ENCODE data around the gene SERINC3.

DNA sequence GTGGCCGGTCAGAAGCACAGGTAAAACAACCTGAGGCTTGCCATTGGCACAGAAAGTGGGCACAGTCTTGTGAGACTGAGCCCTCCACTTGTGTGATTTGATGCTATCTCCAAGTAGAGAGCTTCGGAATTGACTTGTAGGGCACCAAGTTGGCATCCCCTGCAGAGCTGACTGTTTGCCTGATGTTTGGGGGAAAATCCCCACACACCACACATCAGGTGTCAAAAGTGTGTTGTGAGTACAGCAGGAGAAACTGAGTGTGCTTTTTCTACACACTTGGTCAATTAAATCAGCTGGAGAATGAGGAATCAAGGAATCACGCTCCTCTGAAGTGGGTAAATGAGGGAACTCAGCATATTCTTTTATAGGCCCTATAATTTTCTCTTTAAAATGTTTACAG is 989 bp downstream of the SERINC3 start:
- TF ChIP-seq, protein P1, sequence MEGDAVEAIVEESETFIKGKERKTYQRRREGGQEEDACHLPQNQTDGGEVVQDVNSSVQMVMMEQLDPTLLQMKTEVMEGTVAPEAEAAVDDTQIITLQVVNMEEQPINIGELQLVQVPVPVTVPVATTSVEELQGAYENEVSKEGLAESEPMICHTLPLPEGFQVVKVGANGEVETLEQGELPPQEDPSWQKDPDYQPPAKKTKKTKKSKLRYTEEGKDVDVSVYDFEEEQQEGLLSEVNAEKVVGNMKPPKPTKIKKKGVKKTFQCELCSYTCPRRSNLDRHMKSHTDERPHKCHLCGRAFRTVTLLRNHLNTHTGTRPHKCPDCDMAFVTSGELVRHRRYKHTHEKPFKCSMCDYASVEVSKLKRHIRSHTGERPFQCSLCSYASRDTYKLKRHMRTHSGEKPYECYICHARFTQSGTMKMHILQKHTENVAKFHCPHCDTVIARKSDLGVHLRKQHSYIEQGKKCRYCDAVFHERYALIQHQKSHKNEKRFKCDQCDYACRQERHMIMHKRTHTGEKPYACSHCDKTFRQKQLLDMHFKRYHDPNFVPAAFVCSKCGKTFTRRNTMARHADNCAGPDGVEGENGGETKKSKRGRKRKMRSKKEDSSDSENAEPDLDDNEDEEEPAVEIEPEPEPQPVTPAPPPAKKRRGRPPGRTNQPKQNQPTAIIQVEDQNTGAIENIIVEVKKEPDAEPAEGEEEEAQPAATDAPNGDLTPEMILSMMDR (IDR thresholded peaks at IDR 0.05) = no peak
- TF ChIP-seq POLR2A (IDR thresholded peaks at IDR 0.05) = no peak
